ENCODE data around the gene ARHGEF11. TPM values are rescaled to one million over a fixed set of nuclear protein-coding genes. Genes with fewer than 3 reads are reported as not detected.

The ARHGEF11 gene
- total and polyA plus RNA-seq, 9 of the 15 experiments (the other 6 are each of a cell fraction or from before 2014, with no cell fraction given): 0.14 to 15.5 (median 9.0) TPM

- TF ChIP-seq ZNF639 (CRISPR knock-in tag; conservative IDR thresholded peaks at IDR 0.05 in 1 of 2, IDR thresholded peaks at IDR 0.05 in 1 of 2) (peak in 1 of 2 experiments; percentile 87; a peak in 1 of 4 replicates), ZBTB11 (CRISPR knock-in tag; IDR thresholded peaks at IDR 0.05) (peak in 1 of 3 experiments; percentile 72; a peak in 1 of 6 replicates), TRIM25 (IDR thresholded peaks at IDR 0.05; ENCODE audit: borderline replicate concordance) (no peak), TSHZ1 (CRISPR knock-in tag; IDR thresholded peaks at IDR 0.05) (no peak), MTA1 (IDR thresholded peaks at IDR 0.05; ENCODE audit: borderline replicate concordance) (peak; percentile 77), YBX1 (IDR thresholded peaks at IDR 0.05) (no peak), GATA2 (CRISPR knock-in tag; IDR thresholded peaks at IDR 0.05) (peak; percentile 89), ZBED1 (IDR thresholded peaks at IDR 0.05) (peak; percentile 83), TCF7 (IDR thresholded peaks at IDR 0.05; ENCODE audit: borderline replicate concordance) (peak; percentile 72; the same call in 1 of the 2 replicates), MNT (conservative IDR thresholded peaks at IDR 0.05) (peak; percentile 23 to 58; a peak in 3 of 4 replicates), PHB (CRISPR knock-in tag; IDR thresholded peaks at IDR 0.05) (no peak), ZFP1 (CRISPR knock-in tag; IDR thresholded peaks at IDR 0.05) (no peak), TEAD1 (CRISPR knock-in tag; IDR thresholded peaks at IDR 0.05) (peak; percentile 95 to 99), CEBPB (tag; IDR thresholded peaks at IDR 0.05) (peak; percentile 85), HIVEP1 (CRISPR knock-in tag; IDR thresholded peaks at IDR 0.05) (peak; percentile 83), NCOR1 (IDR thresholded peaks at IDR 0.05) (peak; percentile 95)
These were observed 87.3 kb downstream of the ARHGEF11 start (continued) for GRCh38 chr1:156958247-156958714.

Data from K562 (cell line).